Renal cortical epithelial cell (primary cell): ENCODE data around the gene CES3. TPM values are rescaled to one million over a fixed set of nuclear protein-coding genes. Genes with fewer than 3 reads are reported as not detected.
A peak's percentile ranks its signal among the peaks of the same experiment; 100 is the strongest.
"Not testable (repeated sequence)": the region's sequence is repeated elsewhere in the genome, so short reads cannot be mapped to it uniquely, and the experiment has no call there.

Experiments used
- DNase-seq: peaks from one replicate; pipeline ENCODE4 v3.0.0-alpha.2; 2011; ENCODE audit warnings: low read depth
- total RNA-seq: library from RNA; depleted of rRNA; stranded (reverse); fragments of >200 nt; gene quantifications from 2 replicates; pipeline ENCODE4 v1.2.3, GENCODE V29; 2014

CES3 gene
- total RNA-seq, 1 donor from 2014 or later, result 1.3 TPM

GRCh38 chr16:66926961-66927436, 34.1 kb upstream of the CES3 start:
- peak; percentile 98 for DNase-seq

DNA sequence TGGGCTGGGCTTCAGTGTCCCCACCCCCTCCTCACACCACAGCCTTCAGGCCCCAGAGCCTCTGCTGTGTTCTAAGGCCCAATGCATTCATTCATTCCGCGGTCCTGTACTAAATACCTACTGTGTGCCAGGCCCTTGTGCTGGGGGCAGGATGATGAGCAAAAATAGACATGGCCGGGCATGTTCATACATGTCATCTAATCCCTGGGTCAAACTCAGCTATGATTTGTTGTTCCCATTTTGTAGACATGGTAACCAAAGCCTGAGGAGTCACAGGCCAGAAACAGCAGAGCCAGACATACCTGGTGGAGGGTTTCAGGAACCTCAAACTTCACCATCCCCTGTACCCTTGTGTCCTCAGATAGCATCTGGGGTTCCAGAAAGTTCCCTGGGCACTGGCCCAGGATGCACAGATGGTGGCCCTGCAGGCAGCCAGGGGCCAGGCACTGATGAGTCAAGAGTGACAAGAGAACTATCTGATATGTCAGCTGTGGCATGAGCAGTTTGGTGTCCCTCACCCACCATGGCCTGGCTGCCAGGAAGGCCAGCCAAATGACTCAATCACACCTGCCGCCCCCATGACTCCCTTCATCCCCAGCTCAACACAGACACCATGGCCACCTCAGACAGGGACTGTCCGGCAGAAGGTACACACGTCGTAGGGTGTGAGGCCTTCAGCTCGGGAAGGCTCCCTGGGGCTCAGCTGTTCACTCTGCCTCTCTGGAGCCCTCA, 33.0 kb upstream of the CES3 start:
- DNase-seq, result peak; percentile 35

DNA sequence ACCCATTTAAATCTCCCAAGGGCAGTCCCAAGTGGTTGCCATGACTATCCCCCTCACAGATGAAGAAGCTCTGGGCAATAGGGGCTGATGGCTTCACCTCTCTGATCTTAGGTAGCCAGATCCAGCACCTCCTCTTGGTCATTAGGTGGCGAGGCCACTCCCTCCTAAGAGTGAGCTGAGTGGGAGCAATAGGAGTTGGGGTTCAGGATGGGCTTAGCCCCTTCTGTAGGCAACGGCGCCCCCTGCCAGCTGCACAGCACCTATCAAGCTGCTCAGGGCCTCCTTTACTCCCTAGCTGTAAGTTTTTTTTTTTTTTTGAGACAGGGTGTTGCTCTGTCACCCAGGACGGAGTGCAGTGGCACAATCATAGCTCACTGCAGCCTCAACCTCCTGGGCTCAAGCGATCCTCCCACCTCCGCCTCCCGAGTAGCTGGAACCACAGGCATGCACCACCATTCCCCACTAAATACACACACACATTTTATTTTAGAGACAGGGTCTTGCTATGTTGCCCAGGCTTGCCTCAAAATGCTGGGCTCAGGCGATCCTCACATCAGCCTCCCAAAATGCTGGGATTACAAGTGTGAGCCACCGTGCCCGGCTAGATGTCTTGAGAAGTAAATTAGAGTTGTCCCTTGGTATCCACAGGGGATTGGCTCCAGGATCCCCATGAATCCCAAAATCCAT, 32.2 kb upstream of the CES3 start:
- peak; percentile 41 for DNase-seq

- peak; percentile 90 for DNase-seq
Measured at GRCh38 chr16:66930189-66930588, 30.9 kb upstream of the CES3 start.

DNA sequence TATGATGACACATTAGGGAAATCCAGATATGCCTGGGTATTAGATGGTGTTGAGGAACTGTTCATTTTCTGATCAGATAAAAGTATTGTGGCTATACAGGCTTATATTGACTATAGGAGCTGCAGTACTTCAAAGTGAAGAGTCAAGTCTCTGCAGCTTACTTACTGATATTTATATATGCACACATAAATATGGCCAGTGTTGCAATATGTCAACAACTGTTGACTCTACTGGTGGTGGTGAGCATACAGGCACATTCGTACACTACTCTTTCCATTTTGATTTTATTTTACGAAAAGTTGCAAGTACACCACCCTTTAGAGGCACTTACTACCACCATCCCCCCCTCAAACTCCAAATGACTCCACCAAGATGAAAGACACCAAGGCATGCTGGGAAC, 29.4 kb upstream of the CES3 start:
- no peak for DNase-seq

DNA sequence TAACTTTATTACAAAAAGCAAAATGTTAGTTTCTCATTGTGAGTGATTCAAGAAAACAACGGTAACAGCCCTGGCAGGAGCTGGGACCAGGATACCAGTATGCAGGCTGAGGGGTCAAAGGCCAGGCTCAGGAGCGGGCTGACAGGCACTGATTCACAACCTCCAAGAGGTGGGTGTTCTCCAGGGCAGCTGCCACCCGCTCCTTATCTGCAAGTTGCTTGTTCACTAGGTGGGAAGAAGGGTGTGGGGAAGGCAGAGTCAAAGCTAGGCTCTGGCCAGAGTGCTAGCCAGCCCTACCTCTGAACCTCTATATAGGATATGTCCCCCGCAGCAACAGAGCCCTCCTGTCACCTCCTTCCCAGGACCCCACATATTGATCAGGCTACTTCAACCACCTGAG, 29.0 kb upstream of the CES3 start:
- no peak for DNase-seq

DNA sequence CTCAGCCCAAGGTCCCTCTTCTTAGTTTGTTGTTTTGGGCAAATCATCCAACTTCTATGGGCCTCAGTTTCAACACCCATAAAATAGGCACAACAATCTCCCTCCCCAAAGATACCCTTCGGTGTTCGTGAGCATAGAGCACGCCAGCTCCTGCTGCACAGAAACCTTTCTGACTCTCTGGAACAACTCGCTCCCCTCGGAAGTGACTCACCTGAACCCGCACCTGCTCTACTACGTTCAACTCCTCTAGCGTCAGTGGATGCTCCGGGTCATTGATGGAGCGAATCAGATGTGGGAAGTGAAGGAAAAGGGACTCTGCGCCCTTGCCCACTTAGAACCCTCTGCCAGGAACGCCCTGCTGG, 27.3 kb upstream of the CES3 start:
- DNase-seq, result peak; percentile 41

GRCh38 chr16:66934138-66934838, 26.8 kb upstream of the CES3 start, which contains the start of gene CIAO2B:
CIAO2B (minus strand) TSS chr16:66934402; CDS start chr16:66934364, 38 bp downstream.
- peak; percentile 52 for DNase-seq

- DNase-seq, result not testable (repeated sequence)
Measured at GRCh38 chr16:66934839-66935313, 26.2 kb upstream of the CES3 start.

DNA sequence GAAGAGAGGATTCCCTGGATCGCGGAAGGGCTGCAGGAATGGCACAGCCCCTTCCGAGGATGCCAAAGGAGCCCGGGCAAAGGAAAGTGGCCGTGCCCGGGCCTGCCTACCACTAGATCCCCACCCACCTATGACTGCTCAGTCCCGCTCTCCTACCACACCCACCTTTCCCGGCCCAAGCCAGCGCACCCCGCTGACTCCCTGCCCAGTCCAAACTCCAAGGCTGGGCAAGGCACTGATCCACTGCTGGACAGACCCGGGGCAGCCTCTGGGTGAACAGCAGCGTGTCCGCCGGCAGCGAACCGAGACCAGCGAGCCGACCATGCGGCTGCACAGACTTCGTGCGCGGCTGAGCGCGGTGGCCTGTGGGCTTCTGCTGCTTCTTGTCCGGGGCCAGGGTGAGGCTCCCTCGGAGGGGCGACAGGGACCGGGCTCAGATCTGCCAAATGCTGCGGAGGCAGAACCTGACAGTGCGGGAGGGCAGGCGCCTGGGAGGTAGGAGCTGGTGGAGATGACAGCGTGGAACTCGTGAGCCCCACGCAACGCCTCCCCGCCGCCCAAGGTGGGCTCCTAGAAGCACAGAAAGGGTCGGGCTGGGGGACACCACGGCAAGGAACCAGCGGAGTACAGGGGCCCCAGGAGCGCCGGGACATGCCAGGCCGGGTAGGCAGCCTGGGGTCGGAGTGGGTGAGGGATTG, 25.6 kb upstream of the CES3 start, which contains the start of gene CES2:
Gene CES2, plus strand, starts transcription at position 203 of the 698 bp plus-strand sequence. Its CDS starts 120 bp downstream, at position 323.
- peak; percentile 70 for DNase-seq

GRCh38 chr16:66936462-66936861, 24.6 kb upstream of the CES3 start:
- no peak for DNase-seq

DNA sequence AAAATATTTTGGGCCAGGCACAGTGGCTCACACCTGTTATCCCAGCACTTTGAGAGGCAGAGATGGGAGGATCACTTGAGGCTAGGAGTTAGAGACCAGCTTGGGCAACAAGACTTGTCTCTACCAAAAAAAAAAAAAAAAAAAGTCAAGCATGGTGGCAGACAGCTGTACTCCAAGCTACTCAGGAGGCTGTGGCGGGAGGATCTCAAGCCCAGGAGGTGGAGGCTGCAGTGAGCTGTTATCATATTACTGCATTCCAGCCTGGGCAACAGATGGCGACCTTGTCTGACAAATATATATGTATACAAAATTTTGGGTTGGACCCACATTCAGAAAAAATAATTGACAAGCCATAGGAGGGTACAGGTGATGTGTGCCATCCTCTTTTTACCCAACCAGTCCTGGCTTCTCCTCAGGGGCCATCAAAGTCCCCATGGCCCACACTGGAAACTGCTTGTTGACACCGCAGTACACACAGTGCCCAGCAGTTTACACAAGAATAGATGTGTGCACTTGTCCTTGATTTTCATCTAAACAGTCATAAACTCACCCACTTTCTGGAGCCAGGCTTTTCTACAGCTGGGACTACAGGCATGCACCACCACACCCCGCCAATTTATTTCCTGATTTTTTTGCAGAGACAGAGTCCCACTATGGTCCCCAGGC, 24.0 kb upstream of the CES3 start:
- no peak for DNase-seq

GRCh38 chr16:66937725-66938337, 23.2 kb upstream of the CES3 start:
- DNase-seq, result no peak

GRCh38 chr16:66939366-66939765, 21.7 kb upstream of the CES3 start:
- no peak for DNase-seq

DNA sequence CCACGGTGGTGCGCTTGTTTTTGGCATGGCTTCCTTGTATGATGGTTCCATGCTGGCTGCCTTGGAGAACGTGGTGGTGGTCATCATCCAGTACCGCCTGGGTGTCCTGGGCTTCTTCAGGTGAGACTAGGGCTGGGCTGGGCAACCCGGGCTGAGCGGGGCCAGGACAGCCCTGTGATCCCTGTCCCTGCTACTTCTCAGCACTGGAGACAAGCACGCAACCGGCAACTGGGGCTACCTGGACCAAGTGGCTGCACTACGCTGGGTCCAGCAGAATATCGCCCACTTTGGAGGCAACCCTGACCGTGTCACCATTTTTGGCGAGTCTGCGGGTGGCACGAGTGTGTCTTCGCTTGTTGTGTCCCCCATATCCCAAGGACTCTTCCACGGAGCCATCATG, 20.8 kb upstream of the CES3 start:
- DNase-seq, result no peak

DNA sequence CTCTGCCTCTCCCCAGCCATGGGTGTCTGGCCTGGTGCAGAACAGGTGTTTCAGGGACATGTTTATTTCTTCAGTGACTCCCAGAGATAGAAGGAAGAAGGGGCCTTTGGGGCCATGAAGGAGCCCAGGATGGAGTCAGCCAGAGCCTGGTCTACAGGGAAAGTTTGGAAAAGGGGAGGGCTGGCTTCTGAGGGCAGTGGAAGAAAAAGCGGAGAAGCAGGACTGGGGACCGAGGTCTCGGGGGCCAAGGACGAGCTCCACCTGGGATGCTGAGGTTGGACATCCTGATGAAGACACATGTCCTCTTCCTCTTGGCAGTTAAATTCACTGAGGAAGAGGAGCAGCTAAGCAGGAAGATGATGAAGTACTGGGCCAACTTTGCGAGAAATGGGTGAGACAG, 18.1 kb upstream of the CES3 start:
- no peak for DNase-seq

- DNase-seq, result no peak
Measured at GRCh38 chr16:66943426-66944053, 17.5 kb upstream of the CES3 start.

GRCh38 chr16:66944054-66944441, 17.0 kb upstream of the CES3 start:
- DNase-seq, result no peak

GRCh38 chr16:66944971-66945370, 16.1 kb upstream of the CES3 start:
- not testable (repeated sequence) for DNase-seq

- DNase-seq, result no peak
Measured at GRCh38 chr16:66945939-66946338, 15.1 kb upstream of the CES3 start.
